GM19328 (cell line): ENCODE data around the gene EP300.

ENCODE experiments used
- ATAC-seq: cut with Tn5 transposase; IDR thresholded peaks from one replicate; pipeline ENCODE4 v1.9.1; 2021; ENCODE audit warnings: mild to moderate bottlenecking, moderate library complexity; ENCODE audit not compliant: unreplicated experiment

Gene EP300

DNA sequence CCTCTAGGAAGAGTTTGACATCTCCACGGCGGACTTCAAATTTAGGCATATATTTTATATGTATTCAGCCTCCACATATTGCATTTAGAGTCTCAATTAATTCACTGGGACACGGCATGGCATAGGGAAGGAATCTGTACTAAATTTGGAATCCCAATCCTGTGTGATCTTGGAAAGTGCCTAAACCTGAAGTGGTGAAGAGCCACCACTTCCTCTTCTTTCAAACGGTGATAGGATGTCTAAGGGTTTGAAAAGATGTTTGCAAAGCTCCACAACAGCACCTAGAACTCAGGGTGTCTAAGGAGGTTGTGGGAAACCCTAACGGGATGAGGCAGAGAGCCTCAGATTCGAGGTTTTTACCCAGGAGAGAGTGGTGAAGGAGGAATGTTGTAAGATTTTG is 111.7 kb downstream of the EP300 start:
- ATAC-seq = no peak

DNA sequence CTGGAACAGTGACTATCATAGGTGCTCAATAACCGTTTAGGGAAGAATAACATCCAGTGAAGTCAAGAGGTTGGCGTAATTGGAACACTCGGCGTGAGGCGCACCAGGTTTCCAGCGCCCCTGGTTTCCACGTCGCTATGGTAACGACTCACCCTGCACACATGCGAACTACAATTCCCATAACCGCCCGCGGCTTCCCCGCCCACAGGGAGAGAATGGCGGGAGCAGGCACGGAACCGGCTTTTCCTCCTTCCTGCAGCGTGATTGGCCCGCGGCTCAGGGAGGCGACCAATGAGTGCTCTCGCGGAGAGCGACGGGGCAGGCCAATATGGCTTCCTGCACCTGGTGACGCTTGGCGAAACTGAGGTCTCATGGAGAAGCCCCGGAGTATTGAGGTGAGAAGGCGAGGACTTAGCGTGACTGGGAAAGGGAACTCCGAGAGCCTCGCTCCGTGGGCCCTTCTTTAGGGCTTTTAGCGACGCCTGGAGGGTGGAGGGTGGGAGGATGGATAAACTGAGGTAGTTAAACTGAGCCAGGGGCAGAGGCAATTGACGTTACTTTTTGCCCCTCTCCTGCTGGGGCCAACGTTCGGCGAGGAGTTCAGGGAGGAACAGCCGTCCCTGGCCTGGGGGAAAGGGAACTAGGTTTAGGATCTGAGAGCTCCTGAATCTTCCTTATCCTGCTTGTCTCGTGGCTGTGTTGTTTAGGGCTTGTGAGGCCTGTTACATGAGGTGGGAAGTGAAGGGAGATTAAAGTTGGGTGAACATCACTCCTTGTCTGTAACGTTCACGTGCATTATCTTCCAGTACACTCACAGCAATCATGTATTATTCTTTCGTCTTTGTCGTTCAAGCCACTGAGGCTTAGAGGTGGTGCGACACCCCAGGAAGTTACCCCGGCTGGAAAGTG is 112.9 kb downstream of the EP300 start, which contains the start of gene L3MBTL2:
L3MBTL2 (plus strand) TSS at position 321 of the 909 bp plus-strand sequence; CDS start at position 372, 51 bp downstream.
- ATAC-seq = peak; percentile 94

DNA sequence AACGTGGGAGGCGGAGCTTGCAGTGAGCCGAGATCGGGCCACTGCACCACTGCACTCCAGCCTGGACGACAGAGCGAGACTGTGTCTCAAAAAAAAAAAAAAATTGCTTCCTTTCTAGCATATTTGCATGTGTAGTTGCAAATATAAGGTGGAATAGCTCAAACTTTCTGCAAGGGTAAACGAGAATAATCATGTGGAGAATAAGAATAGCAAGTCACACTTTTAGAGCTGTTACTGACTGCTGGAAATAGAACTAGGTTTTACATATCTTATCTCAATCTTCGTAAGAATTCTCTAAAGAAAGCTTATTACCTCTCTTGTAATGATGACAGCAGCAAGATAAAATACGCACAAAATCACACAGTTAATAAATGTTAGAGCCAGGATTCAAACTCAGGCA is 114.3 kb downstream of the EP300 start:
- ATAC-seq = no peak

DNA sequence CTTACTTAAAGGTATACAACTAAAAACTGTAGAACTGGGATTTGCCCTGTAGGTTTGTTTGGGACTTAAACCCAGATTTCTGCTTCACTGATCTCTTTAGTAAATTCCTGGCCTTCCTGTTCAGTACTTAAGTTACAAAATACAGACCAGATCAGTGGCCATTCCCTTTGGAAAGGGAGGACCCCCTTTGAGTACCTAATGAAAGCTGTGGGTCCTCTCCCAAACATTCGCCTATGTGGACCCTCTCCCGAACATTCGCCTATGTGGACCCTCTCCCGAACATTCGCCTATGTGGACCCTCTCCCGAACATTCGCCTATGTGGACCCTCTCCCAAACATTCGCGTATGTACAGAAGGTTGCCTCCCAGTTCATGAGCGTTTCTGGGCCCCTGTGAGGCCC is 123.0 kb downstream of the EP300 start:
- no peak for ATAC-seq

DNA sequence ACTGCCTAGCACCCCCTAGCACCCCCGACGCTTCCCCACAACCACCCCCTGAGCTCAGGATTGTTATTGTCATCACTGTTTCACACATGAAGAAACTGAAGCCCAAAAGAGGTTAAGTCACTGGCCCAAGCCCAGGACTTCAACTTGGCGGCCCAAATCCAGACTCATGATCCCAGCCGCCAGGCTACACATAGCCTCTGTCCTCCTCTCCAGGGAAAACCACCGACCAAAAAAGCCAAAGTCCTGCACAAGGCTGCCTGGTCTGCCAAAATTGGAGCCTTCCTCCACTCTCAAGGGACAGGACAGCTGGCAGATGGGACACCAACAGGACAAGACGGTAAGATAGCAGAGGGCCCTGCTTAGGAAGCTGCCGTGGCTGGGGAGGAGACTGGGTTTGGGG is 123.5 kb downstream of the EP300 start:
- ATAC-seq = no peak

DNA sequence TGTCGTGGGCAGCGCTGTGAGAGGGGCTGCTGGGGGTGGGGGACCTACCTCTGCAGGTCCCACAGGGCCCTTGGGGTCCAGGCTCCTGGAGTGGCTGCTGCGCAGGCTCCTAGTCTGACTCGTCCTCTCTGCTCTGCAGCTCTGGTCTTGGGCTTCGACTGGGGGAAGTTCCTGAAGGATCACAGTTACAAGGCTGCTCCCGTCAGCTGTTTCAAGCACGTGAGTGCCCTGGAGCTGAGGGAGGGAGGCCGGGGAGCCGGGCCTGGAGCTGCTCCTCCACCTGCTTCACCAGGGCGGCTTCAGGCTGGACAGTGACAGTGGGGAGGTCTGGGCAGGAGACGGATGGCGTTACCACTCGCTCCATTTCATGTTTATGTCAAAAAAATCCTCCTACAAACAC is 124.6 kb downstream of the EP300 start:
- no peak for ATAC-seq

DNA sequence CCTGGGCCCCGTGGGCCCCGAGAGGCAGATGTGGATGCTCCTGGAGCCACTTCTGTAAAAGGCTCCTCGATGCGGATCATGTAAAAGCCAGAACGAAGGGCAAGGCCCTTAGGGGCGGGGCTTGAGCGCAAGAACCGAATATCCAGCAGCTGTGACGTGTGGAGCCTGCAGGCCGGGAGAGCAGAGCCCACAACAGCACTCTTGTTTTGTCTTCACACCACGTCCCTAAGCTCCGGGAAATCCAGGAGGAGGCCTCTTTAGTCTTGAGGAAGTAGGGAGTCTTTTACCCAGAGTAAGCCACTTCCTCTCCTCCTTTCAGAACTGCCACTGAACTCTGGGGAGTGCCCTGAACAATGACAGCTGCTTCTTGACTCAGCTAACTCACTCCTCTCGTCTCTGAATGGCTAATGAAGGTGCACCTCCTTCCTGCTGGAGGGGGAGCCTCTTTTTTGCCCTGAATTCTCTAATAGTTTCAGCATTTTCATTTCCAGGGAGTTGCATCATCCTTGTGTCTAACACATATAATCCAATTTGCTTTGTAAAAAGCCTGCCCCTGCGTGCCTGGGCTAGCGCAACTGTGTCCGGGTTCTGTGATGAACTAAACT is 125.3 kb downstream of the EP300 start:
- no peak for ATAC-seq

DNA sequence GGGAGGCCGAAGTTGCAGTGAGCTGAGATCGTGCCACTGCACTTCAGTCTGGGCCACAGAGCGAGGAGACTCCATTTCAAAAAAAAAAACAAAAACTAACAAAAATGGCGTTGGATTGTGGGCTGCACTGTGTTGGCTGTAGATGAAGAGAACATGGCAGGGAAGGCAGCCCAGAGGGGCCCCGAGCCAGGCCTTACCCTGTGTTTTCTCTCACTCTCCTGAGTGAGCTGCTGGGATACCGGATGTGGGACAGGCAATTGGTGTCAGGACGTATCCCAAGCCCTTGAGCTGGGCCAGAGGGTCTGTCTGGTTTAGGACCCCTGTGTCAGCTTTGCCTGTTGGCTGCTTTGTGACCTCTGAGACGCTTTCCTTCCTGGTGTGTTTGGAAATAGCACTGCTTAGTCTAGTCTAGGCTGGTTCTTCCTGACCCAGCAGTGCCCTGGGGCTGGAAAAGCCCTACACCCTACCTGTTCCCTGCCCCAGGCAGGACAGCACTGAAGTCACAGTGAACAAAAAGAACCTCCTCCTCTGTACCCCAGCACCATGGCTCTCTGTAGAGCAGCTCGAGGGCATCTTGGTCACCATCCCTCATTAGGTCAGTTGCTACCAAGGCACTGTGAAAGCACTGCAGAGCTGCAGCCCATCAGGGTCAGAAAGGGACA is 130.6 kb downstream of the EP300 start:
- no peak for ATAC-seq

DNA sequence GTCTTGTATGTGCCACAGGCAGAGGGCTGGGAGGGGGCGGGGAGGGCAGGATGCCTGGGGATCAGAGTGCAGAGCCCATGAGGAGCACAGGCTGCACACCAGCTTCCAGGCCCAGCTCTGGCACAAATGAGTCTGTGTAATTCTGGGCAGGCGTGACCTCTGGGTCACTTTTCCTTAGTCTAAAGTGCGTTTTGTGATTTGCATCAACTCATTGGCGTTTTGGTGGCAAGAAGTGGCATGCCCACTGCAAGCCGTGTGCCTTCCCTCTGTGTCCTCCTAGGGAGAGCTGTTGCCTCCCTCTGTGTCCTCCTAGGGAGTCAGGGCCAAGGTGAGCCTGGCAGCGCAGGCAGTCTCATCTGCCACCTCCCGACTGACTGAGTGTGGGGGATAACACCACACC is 131.1 kb downstream of the EP300 start:
- no peak for ATAC-seq

DNA sequence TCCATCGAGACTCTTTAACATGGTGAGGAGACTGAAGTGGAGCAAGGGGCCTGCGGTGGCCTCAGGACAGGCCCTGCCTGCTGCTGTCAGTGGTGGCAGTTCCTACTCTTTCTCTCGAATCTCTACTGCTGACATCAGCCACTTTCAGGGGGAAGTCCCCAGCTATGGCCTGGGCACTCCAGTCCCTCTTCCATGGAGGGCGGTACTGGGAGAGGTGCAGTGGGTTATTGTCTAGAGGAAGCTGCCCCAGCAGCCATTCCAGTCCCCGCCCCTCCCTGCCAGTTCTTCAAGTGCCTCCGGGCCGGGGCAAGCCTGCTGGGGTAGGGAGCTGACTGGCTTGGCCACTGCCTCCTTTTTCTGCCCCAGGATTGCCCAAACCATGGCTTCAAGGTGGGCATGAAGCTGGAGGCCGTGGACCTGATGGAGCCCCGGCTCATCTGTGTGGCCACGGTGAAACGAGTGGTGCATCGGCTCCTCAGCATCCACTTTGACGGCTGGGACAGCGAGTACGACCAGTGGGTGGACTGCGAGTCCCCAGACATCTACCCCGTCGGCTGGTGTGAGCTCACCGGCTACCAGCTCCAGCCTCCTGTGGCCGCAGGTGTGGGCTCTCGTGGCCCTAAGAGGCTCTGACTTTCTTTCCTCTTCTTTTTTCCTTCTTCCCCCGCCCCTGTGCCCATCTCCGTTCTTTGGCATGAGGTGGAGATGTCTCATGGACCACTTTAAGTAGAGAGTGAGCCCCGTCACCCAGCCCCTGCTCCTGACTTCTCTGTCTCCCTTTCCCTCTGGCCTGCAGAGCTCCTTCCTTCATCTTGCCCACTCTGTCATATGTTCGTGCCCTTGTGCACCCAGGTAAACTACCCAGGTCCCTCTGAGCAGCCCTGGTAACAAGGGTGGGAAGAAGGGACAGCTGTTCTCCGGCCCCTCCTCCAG is 134.6 kb downstream of the EP300 start:
- ATAC-seq = no peak

DNA sequence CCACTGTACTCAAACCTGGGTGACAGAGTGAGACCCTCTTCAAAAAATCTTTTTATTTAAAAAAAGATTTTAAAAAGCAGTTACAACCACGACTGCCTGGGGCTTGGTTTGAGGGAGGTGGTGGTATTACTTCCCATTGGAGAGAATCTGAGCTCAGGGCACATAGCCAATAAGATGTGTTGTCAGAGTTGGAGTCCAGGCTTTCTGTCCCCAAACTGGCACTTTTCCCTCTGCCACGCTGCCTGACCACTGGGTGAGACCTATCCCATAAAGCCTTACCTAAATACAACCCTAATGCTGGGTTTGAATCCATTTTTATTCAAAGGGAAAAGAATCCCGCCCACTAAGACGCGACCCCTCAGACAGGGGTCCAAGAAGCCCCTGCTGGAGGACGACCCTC is 136.8 kb downstream of the EP300 start:
- ATAC-seq = no peak
